Panc1 (cell line): ENCODE data around the gene CFAP45. TPM values are rescaled to one million over a fixed set of nuclear protein-coding genes. Genes with fewer than 3 reads are reported as not detected.

Source experiments
- ATAC-seq: fragments of 200-7000 bp; cut with Tn5 transposase; 2 replicates; pipeline ENCODE4 v1.9.1; 2020; ENCODE audit warnings: mild to moderate bottlenecking, moderate library complexity
- BruUV-seq: library from RNA; stranded (reverse); fragments of 400-500 nt; replicated peaks from 2 replicates; lab custom pipeline; 2021; lab: Mats Ljungman, UMichigan
- CTCF ChIA-PET: fragments of 300-600 bp; sonication (Branson Sonifier 250); formaldehyde crosslinking; loops from one replicate; lab custom pipeline; 2022; ENCODE audit warnings: antibody characterized with exemption; lab: Charles Lee
- POLR2A ChIA-PET: fragments of 300-600 bp; sonication (Branson Sonifier 250); formaldehyde crosslinking; loops from one replicate; lab custom pipeline; 2022; ENCODE audit warnings: antibody characterized with exemption; lab: Charles Lee
- DNase-seq: peaks from one replicate; pipeline ENCODE4 v3.0.0-alpha.2; 2010; ENCODE audit warnings: low read depth, low spot score
- H3K27ac ChIP-seq: 2 replicates; pipeline ENCODE4 v1.5.1; 2011; ENCODE audit warnings: mild to moderate bottlenecking, low read length, inconsistent platforms
- H3K27me3 ChIP-seq: fragments of 200-500 bp; sonication (Bioruptor generic); 2 replicates; pipeline ENCODE4 v1.6.0; 2014; ENCODE audit warnings: low read length, inconsistent platforms; ENCODE audit not compliant: control insufficient read depth, insufficient read depth
- H3K36me3 ChIP-seq: fragments of 200-500 bp; sonication (Bioruptor generic); 2 replicates; pipeline ENCODE4 v1.5.1; 2014; ENCODE audit warnings: inconsistent platforms, mild to moderate bottlenecking, low read length, moderate library complexity; ENCODE audit not compliant: control insufficient read depth, insufficient read depth
- H3K4me1 ChIP-seq: 2 replicates; pipeline ENCODE4 v1.5.1; 2011; ENCODE audit warnings: inconsistent platforms, mild to moderate bottlenecking, low read length, moderate library complexity; ENCODE audit not compliant: control insufficient read depth, insufficient read depth
- H3K4me3 ChIP-seq, 2 experiments: 2 replicates each; pipeline ENCODE4 v1.5.1; 2011 to 2012; ENCODE audit warnings: low read depth in 2 of 2, low read length in 2 of 2, mild to moderate bottlenecking in 2 of 2, inconsistent platforms in 1 of 2, moderate library complexity in 1 of 2
- H3K9me3 ChIP-seq: fragments of 200-500 bp; sonication (Bioruptor generic); 2 replicates; pipeline ENCODE4 v1.5.1; 2014; ENCODE audit warnings: low read depth, mild to moderate bottlenecking, inconsistent platforms, low read length, moderate library complexity; ENCODE audit not compliant: control insufficient read depth, insufficient read depth
- POLR2AphosphoS5 ChIP-seq: IDR thresholded peaks from 2 replicates; pipeline ENCODE4 v1.6.1; 2012; ENCODE audit warnings: mild to moderate bottlenecking, low read depth, low read length, moderate library complexity
- SIN3A ChIP-seq: IDR thresholded peaks from 2 replicates; pipeline ENCODE4 v1.6.1; 2012; ENCODE audit warnings: low read depth, mild to moderate bottlenecking, low read length, moderate library complexity, borderline replicate concordance; ENCODE audit not compliant: insufficient read depth
- TCF7L2 ChIP-seq: IDR thresholded peaks from 2 replicates; pipeline ENCODE4 v1.6.1; 2011; ENCODE audit warnings: mild to moderate bottlenecking, low read depth, low read length, inconsistent platforms
- in situ Hi-C: cut with HindIII; loops from 2 replicates; pipeline ENCODE4 v1.10.0; 2016; ENCODE audit warnings: low sequenced_read_pairs, low pct_unique_long_range_greater_than_20kb
- intact Hi-C: fragments of 100-400 bp; cut with micrococcal nuclease; formaldehyde crosslinking; loops from one replicate; pipeline ENCODE4 v1.10.0; 2022; ENCODE audit not compliant: unreplicated experiment
- total RNA-seq: library from RNA; stranded (reverse); gene quantifications from one replicate; pipeline ENCODE4 v1.2.1, GENCODE V29; 2021; ENCODE audit not compliant: unreplicated experiment
- TF ChIP-seq, protein P1 (sequence below), 2 experiments: IDR thresholded peaks; 2 replicates each; pipeline ENCODE4 v1.6.1; 2011 to 2012; ENCODE audit warnings: low read depth in 2 of 2, control low read depth in 1 of 2, low read length in 1 of 2, mild to moderate bottlenecking in 1 of 2, moderate library complexity in 1 of 2; ENCODE audit not compliant: insufficient read depth in 1 of 2
- TF ChIP-seq, protein P2 (sequence below): fragments of 450-650 bp; IDR thresholded peaks from 2 replicates; pipeline ENCODE4 v1.5.1; 2017; ENCODE audit warnings: mild to moderate bottlenecking

CFAP45 gene
- total RNA-seq, 1 experiment from 2014 or later = 1.6 TPM

DNA sequence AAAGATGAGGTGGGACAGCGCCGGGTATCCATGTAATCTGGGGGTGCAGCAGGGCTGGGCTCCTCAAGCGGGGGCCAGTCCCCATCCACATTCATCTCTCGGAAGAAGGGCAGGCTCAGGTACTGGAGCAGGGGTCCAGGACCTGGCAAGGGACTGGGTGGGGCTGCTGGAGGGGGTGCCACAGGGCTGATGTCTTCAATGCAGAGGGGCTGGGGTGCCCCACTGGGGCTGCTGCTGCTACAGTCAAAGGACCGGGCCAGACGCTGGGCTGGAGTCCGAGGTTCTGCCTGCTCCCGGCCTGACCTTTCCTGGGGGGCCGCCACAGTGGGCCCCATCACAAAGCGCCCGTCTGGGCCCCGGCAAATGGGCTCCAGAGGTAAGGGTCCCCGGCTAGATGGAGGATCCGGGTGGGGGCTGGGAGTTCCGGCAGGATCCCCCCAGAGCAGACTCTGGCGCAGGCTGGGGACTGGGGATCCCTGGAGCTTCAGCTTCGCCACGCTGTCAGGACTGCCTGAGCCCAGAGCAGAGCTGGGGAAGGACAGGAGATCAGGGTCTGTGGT is 28.6 kb upstream of the CFAP45 start:
- Histone ChIP-seq H3K4me3 (no peak overlapping the region), H3K27me3 (no peaks in the 10 kb centered on the region), H3K36me3 (no peaks in the 10 kb centered on the region), H3K9me3 (no peaks in the 10 kb centered on the region), H3K4me1 (peaks cover 6% of the 10 kb centered on the region; the same call in 1 of the 2 replicates), H3K27ac (no peak overlapping the region)
- DNase-seq (no peak), ATAC-seq (no peak)
- in situ Hi-C loops = no loop called here
- BruUV-seq = no TSS peak
- POLR2A ChIA-PET = no interaction called here
- TF ChIP-seq TCF7L2 = no peak
- intact Hi-C loops = no loop called here
- CTCF ChIA-PET = interaction anchor here (0.6 kb wide), 1 partner anchor 154 kb away, joined by 11 read pairs; no protein-coding TSS in a partner anchor

DNA sequence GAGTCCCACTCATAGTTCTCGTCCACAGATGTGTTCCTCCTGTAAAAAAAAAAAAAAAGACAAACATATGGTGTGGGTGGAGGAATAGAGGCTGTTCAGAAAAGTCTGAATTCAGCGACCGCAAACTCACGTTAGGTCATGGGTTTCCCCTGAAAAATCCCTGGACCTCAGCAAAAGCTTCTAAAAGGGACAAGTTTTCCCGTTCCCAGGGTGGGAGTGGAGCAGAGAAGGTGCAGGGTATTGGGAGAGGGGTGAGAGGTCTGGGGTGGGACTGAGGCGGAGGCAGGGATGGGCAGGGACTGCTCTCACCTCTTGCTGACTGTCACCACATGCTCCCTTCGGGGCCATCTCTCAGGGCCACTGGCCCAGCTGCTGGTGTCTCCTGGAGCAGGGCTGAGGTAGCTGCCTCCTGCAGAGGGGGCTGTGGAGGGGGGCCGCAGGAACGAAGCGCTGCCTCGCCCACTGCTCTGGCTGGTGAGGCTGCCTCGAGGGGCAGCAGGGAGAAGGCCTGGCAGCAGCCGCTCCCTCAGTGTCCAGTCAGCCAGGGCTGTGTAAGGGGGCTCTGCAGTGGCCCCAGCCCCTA is 28.0 kb upstream of the CFAP45 start:
- TF ChIP-seq POLR2AphosphoS5 (no peak), TCF7L2 (no peak), SIN3A (no peak)
- TF ChIP-seq, protein P1, sequence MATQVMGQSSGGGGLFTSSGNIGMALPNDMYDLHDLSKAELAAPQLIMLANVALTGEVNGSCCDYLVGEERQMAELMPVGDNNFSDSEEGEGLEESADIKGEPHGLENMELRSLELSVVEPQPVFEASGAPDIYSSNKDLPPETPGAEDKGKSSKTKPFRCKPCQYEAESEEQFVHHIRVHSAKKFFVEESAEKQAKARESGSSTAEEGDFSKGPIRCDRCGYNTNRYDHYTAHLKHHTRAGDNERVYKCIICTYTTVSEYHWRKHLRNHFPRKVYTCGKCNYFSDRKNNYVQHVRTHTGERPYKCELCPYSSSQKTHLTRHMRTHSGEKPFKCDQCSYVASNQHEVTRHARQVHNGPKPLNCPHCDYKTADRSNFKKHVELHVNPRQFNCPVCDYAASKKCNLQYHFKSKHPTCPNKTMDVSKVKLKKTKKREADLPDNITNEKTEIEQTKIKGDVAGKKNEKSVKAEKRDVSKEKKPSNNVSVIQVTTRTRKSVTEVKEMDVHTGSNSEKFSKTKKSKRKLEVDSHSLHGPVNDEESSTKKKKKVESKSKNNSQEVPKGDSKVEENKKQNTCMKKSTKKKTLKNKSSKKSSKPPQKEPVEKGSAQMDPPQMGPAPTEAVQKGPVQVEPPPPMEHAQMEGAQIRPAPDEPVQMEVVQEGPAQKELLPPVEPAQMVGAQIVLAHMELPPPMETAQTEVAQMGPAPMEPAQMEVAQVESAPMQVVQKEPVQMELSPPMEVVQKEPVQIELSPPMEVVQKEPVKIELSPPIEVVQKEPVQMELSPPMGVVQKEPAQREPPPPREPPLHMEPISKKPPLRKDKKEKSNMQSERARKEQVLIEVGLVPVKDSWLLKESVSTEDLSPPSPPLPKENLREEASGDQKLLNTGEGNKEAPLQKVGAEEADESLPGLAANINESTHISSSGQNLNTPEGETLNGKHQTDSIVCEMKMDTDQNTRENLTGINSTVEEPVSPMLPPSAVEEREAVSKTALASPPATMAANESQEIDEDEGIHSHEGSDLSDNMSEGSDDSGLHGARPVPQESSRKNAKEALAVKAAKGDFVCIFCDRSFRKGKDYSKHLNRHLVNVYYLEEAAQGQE (IDR thresholded peaks at IDR 0.05; ENCODE audit: insufficient read depth in 1 of 2, low read depth in 2 of 2, low read length in 1 of 2) = no peak
- TF ChIP-seq, protein P2, sequence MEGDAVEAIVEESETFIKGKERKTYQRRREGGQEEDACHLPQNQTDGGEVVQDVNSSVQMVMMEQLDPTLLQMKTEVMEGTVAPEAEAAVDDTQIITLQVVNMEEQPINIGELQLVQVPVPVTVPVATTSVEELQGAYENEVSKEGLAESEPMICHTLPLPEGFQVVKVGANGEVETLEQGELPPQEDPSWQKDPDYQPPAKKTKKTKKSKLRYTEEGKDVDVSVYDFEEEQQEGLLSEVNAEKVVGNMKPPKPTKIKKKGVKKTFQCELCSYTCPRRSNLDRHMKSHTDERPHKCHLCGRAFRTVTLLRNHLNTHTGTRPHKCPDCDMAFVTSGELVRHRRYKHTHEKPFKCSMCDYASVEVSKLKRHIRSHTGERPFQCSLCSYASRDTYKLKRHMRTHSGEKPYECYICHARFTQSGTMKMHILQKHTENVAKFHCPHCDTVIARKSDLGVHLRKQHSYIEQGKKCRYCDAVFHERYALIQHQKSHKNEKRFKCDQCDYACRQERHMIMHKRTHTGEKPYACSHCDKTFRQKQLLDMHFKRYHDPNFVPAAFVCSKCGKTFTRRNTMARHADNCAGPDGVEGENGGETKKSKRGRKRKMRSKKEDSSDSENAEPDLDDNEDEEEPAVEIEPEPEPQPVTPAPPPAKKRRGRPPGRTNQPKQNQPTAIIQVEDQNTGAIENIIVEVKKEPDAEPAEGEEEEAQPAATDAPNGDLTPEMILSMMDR = no peak
- Histone ChIP-seq H3K4me3 (no peak overlapping the region), H3K27me3 (no peaks in the 10 kb centered on the region), H3K36me3 (no peaks in the 10 kb centered on the region), H3K9me3 (no peaks in the 10 kb centered on the region), H3K4me1 (peaks cover 10% of the 10 kb centered on the region), H3K27ac (no peak overlapping the region; the same call in 1 of the 2 replicates)
- CTCF ChIA-PET = interaction anchor here (0.6 to 0.9 kb wide), 2 partner anchors 78 to 155 kb away, joined by 3 to 11 read pairs; no protein-coding TSS in a partner anchor
- in situ Hi-C loops = no loop called here
- ATAC-seq (no peak), DNase-seq (no peak)
- no TSS peak for BruUV-seq
- POLR2A ChIA-PET = no interaction called here
- intact Hi-C loops = no loop called here
